IPS-NIHi7 (cell line): ENCODE results near the gene WHRN.

Experiments
- DNase-seq: peaks from one replicate; pipeline ENCODE4 v3.0.0; 2012; ENCODE audit warnings: mixed read lengths; ENCODE audit errors: extremely low spot score

WHRN gene

DNA sequence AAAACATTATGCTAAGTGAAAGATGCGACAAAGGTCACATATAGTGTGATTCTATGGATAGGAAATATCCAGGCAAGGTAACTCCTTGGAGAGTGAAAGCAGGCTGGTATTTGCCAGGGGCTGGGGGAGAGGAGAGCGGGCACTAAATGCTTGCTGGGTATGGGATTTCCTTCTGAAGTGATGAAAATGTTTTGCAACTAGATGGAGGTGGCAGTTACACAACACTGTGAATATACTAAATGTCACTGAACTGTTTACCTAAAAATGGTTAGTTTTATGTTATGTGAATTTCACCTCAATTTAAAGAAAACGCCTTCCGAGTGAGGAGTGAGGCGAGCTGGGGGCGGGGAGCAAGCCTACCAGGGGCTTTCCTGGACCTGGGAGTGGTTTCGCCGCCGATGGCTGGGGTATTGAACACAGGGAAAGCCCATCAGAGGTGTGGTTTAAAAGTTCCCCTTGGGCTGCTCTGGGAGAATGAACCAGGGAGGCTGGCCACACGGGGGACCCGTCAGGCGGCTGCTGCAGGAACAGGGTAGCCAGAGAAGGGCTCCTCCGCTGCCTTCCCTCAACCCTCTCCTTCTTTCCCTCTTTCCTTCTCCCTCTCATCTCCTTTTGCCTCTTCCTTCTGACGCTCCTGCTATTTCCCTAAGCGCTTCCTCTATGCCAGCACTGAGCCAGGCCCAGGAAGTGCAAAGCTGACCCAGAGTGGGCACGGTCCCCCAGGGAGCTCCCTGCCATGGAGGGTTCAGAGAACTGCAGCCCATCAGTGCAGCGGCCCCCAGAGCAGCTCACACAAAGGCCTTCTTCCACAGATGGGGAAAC is 122.4 kb downstream of the WHRN start:
- DNase-seq = peak; percentile 50

- DNase-seq = no peak
Measured at GRCh38 chr9:114378883-114379282, 126.4 kb downstream of the WHRN start.

DNA sequence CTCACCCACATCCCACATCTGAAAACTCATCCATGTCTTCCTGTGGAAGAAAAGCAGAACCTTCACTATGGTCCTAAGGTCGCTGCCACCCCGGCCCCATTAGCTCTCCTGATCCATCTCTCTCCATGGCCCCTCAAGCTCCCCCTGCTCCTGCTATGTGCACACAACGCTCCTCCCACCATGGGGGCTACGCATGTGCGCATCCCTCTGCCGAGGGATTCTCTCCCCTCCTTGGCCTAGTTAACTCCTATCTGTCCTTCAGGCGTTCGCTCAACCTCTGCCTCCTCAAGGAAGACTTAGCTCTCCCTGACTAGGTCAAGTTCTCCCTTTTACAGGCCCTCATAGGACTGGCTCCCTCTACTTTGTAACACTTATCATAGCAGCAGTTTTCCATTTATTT is 127.3 kb downstream of the WHRN start:
- DNase-seq = no peak

DNA sequence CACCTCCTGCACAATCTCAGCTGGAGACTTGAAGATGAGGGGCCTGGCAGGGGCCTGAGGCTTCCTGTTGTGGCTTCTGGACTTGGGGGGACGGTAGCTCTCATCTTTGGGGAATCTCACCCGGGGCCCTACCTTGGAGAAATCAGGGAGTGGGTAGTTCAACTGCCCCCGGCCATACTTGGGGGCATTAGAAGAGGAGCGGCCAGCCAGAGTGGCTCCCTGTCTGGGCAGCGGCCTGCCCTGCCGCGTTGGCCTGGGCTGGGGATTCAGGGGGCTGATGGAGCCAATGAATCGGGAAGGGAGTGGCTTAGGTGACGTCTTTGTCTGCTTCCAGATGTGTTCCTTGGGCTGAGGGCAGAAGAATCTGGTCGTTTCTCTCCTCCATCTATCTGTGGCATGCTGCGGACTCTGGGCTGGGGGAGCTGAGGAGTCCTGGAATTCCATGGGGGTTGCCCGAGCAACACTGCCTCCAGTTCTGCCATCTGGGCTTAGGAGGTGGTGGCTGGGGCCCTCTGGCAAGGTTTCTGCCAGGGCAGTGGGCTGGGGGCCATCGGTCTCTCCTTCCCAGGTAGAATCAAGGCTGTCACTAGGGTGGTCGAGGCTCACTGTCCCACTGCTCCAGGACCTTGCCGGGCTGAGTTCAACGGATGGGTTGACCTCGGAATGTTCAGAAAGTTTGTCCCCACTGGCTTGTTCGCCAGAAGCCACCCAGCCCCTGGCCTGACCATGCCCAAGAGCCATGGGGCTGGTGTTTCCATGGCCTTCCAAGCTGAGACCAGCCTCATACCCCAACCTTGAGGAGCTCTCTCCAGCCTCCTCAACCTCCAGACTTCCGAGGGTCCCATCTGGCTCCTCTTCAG is 128.5 kb downstream of the WHRN start:
- no peak for DNase-seq

DNA sequence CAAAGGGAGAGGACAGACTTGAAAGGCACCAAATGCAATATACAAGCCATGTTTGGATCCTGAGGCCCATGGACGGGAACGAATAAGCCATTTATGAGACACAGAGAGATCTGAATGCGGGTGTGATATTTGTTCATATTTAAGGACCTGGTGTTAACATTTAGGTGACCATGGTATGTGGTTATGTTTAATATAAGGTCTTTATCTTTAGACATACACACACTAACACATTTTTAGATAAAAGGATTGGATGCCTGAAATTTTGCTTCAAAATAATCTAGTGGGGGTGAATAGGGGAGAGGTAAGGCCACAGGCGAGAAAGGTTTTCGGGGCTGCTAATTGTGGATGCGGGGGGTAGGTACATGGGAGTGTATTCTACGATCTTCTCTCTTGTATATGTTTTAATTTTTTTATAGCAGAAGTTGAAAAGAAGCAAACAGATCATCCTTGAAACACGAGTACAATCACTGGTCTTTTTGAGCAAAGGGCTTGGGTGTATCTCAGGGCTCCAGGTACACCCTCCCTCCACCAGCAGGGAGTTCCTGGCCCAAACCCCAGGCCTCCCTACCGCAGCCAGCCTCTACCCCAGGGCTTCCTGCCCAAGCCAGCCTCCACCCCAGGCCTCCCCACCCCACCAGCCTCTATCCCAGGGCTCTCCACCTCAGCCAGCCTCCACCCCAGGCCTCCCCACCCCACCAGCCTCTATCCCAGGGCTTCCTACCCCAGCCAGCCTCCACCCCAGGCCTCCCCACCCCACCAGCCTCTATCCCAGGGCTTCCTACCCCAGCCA is 129.7 kb downstream of the WHRN start:
- no peak for DNase-seq

DNA sequence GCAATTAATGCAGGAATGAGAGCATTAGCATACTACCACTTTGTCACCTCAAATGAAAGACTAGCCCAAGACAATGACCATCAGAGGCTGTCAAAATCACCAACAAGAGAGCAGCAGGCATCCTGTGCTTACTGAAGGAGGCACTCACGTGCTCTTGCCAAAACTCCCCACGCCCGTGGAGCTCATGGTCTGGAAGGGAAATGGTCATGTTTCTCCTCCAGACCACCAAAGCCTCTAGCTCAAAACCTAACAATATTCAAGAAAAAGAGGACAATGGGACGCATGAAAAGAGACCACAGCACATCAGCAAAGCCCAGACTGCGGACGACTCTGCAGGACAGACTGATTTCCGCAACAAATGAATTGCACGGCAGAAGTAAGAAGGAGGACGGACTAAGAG is 130.3 kb downstream of the WHRN start:
- DNase-seq = no peak

DNA sequence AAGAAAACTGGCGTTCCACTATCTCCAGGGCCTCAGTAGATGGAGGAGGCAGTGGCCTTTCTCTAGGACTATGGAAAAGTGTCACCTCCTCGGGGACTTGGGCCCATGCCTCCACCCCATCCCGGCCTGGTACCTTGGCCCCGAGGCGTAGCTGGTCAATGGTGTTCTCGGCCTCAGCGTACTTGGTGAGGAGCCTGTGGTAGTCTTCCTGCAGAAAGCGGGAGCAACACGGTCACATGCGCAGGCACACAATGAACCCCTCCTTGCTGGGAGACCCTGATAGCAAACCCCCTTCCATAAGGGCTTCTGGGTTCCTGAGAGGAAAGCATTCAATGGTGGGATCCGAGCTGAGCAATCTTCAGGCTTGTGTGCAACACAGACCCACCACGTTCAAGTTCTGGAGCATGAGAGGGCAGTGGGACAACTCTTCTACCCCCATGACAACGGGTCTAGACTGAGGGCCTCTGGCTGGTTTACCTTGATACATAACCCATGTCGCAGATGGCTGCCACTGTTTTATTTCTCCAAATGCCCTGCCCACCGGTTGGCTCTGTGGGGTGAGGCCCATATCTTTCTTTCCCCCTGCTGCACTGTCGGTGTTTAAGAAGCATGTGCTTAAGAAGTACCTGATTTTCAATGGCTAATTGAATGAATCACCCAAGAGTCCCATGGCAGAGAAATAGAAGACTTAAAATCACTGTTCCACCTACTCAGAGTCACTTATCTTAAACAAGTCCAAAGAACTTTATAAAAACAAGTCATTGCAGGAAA is 131.1 kb downstream of the WHRN start:
- DNase-seq = no peak

DNA sequence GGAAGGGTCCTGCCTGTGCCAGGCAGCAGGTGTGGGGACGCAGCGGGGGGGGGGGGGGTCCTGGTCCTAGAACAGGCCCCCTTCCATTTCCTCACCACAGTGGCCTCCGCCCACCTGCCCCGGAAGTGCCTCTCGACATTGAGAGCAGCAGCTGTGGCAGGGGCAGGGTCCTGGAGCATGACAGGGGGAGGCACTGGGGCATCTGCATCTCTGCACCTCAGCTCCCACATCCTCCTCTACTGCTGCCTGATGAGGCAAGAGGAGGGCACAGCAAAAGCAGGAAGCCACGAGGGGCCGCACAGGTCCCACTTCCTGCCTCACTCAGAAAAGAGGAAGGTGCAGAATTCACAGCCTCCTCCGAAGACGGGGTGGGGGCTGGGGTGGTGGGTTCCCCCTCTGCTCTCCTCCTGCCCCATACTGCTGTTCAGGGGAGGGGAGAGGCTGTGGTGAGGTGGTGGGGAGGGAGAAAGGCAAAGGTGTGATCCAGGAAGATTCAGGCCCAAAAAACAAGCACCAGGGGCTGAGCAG is 132.3 kb downstream of the WHRN start:
- DNase-seq = no peak

DNA sequence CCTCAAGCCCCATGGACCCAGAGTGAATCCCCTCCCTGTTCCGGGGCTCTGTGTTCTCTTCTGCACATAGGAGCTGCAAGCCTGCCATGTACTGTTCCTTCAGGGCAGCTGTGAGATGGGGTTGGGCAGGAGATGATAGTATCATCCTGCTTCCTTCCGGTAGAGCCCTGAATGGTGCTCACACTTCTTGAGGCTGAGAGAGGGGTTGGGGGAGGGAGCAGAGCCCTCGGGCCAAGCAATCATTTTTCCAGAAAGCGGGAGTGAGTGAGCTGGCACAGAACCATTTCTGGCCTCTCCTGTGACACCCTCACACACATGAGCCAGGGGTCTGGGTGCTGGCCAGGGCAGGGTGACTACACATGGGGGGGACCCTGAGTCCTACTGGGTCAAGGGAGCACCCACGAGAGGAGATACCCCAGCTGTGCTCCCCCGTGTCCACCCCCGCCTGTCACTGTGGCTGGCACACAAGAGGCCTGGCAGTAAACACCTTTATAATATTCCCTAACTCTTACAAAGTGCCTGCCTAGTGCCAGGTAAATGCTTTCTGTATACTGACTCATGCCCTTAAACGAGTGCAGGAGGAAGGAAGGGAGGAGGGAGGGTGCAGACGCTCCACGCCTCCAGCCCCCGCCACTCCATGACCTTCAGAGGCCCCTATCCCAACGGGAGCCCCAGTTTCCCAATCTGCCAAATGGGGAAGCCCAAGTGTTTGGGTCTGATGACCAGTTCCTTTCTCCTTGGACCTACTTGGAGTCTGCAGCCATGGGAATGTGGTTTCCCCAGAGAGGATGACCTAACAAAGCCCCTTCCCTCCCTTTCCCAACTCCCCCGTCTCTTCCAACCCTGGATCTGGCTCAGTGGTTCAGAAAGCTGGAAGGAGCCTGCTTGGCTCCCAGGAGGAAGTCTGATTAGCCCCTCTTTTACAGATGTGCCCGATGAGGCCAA is 133.0 kb downstream of the WHRN start:
- no peak for DNase-seq

GRCh38 chr9:114371343-114371944 is 133.8 kb downstream of the WHRN start:
- no peak for DNase-seq

GRCh38 chr9:114370968-114371320 is 134.3 kb downstream of the WHRN start:
- no peak for DNase-seq

DNA sequence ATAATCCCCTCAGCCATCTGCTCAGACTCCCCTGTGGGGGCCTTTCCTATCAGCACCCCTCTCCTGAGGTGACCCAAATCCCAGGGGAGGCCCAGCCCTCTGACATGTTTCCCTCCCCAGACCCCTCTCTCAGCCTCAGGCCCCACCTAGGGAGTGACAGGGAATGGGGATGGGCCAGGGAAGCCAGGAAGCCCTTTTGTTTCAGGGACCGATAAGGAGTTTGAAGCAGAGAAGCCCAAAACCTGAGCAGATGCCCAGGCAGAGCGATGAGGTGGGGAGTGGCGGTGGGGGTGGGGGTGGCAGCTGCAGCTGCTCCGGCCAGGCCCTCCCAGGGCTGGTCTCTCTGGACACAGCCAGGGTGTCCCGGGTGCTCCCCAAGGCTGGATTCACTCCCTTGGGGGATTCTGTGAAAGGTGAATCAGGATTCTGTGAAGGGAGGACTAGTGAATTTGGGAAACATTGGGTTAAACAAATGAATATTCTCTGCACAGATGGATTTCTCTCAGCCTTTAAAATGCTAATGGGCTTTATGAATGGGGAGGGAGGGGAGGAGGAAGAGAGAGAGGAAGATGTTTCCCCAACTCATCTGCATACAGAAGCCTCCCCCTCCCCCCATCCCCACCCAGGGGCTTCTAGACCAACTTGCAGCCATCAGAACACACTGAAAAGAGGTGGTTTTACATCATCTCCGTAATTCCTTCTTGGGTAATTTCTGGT is 134.9 kb downstream of the WHRN start:
- DNase-seq = peak; percentile 69

DNA sequence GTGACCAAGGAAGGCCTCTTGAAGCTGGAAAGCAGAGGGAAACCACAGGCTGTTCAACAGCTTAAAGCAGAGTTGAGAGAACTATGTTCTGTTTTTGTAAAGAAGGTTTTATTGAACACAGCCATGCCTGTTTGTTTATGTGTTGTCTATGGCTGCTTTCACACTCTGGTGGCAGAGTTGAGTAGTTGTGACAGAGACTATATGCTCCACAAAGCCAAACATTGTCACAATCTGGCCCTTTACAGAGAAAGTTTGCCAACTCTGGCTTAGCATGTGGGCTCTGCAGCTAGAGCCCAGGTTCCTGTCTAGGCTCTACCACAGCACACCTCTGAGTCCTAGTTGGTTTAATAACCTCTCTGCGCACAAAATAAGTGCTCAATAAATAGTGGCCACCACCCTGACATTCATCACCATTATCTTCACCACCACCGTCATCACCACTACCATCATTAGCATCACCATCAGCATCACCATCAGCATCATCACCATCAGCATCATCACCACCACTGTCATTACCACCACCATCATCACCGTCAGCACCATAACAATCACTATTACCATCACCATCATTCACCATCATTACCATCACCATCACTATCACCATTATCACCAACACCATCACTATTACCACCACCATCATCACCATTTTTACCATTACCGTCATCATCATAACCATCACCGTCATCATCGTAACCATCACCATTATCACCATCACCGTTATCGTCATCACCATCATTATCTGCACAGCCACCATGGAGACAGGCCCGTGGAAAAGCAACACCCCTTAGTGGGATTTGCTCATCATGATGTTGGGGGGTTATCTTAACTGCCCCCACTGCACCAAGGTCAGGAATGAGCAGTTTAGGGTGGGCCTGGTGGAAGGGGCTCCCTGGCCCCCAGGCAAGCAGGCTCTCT is 135.8 kb downstream of the WHRN start:
- no peak for DNase-seq

DNA sequence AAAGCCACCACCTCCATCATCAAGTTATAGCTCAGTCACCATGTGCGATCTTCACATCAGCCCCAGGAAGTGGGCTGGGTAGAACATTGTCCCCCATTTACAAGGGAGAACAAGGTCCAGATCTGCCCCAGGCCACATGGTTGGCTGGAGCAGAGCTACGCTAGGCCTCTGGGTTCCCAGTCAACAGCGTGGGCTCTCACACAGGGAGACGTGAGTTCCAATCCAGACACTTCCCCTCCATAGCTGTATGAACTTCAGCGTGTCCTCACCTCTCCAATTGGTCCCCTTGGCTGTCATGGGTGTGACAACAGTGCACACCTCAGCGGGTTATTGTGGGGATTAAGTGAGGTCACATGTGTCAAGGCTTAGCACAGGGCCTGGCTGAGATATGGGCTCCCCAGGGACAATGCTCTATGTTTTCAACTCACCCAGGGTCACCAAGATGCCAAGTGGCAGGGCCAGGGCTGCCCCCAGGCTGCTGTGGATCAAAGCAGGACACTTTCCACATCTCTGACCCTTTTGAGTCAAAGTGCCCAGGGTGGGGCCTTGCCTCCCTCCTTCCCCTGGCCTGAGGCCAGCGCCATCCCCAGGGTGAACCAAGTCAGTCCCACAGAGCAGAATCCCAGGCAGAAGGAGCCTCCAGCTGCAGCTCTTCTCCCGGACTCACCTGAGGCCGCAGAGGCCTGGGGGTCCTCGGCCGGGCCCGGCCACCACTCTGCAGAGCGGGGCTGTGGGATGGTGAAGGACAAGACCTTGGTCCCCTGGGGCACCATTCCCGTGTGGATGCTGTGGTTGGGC is 137.3 kb downstream of the WHRN start:
- DNase-seq = no peak

DNA sequence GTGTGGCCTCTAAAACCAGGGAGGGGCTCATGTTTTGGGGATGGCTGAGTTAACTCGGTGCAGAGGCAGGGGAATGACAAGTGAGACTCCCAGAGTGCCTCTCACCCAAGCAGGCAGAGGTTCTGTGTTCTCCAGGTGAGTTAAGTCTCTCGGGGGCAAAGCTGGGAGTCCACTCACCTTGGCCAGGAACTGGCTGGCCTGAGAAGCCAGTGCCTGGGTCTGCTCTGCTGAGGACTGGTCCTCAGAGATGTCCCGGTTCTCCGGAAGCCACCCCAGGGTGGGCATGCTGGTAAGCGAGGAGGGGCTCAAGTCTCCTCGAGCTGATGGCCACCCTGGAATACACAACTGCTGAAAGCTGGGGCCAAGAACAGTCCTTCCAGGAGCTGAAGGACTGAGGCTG is 137.9 kb downstream of the WHRN start:
- DNase-seq = no peak

DNA sequence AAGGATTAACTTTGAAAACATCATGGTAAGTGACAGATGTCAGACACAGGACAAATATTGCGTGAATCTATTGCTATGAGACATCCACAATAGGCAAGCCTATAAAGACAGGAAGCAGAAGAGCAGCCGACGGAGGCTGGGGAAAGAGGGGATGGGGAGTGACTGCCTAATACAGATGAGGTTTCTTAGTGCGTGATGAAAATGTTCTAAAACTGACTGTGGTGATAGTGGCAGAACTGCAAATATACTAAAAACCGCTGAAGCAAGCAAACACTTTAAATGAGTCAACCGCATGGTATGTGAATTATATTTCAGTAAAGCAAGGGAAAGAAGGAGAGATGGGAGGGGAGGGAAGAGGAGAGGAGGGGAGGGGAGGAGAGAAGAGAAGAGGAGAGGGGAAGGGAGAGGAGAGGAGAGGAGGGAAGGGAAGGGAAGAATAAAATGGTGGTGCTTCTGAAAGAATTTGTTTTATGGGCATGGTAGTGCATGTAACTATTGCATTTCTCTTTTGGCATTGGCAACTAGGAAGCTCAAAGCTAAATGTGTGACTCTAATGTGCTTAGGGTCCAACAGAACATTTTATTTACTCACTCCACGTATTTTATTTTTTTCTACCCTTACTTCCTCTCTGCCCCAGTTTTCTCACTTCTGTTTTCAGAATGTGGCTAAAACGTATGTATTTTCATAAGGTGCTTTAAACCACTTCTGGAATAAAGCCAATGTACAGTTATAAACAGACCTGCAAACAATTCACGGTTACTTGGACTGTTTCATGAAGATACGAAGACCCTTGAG is 138.7 kb downstream of the WHRN start:
- DNase-seq = no peak
